ENCODE measurements around the gene PRMT3.

PRMT3 gene

DNA sequence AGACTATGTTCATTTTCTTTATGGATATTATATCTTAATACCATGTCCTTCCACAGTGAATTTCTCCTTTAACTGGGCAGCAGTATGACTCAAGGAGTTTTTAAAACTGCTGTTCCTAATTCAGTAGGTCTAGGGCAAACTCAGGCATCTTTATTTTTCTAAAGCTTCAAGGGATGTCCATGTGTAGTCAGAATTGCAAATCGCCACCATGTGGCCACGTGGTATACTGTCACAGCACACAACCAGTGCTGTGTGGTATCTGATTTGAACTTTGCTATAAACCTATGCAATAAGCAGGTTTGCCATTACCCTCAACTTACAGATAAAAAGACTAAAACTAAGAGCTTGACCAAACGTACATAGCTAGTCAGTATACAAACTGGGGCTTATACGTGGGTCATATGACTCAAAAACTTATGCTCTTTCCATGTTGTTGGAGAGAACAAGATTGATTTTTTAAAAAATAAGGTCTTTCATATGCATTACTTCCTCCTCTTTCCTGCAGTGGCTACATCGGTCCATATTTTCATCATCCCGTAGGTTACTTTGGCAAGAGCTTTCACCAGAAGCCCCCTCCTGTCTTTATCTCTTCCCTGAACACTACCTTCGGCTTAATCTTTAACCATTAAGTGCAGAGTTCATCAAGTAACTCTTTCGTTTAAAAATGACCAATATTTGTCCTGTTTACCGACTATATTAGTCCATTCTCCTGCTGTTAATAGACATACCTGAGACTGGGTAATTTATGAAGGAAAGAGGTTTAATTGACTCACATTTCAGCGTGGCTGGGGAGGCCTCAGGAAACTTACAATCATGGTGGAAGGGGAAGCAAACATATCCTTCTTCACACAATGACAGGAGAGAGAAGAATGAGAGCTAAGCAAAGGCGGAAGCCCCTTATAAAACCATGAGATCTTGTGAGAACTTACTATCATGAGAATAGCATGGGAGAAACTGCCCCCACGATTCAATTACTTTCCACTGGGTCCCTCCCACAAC lies 32.0 kb upstream of the PRMT3 start:
- peaks cover 26% of the 10 kb centered on the region for H3K27me3 Mint-ChIP-seq (ENCODE audit: low read depth, poor library complexity)
- no peak overlapping the region for H3K4me3 Mint-ChIP-seq
- H3K9me3 Mint-ChIP-seq = no peaks in the 10 kb centered on the region
- TF ChIP-seq, protein P1, sequence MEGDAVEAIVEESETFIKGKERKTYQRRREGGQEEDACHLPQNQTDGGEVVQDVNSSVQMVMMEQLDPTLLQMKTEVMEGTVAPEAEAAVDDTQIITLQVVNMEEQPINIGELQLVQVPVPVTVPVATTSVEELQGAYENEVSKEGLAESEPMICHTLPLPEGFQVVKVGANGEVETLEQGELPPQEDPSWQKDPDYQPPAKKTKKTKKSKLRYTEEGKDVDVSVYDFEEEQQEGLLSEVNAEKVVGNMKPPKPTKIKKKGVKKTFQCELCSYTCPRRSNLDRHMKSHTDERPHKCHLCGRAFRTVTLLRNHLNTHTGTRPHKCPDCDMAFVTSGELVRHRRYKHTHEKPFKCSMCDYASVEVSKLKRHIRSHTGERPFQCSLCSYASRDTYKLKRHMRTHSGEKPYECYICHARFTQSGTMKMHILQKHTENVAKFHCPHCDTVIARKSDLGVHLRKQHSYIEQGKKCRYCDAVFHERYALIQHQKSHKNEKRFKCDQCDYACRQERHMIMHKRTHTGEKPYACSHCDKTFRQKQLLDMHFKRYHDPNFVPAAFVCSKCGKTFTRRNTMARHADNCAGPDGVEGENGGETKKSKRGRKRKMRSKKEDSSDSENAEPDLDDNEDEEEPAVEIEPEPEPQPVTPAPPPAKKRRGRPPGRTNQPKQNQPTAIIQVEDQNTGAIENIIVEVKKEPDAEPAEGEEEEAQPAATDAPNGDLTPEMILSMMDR (IDR thresholded peaks at IDR 0.05) = peak; percentile 66
- H3K4me1 Mint-ChIP-seq = peaks cover 5% of the 10 kb centered on the region
- H3K36me3 Mint-ChIP-seq (ENCODE audit: low read depth) = no peaks in the 10 kb centered on the region
- no peak overlapping the region for H3K27ac Mint-ChIP-seq
- peak; percentile 35 for DNase-seq

DNA sequence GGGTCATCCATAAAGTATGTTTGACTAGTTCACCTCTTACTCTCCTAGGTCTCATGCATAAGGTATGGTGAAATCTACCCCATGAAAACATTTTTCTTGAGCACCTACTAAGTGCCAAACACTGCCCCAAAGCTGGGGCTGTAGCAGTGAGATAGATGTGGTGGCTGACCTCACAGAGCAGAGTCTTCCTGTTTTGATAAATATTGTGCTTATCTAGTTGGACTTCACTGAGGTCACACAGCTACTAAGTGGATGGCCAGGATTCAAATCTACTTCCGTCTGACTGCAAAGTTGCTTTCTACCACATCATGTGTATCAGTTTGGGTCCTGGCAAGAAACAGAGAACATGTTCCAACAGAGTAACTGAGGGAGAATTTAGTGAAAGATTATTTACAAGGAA lies 30.4 kb upstream of the PRMT3 start:
- H3K27ac Mint-ChIP-seq = no peak overlapping the region
- H3K4me3 Mint-ChIP-seq = no peak overlapping the region
- TF ChIP-seq, protein P1 (IDR thresholded peaks at IDR 0.05) = no peak
- H3K36me3 Mint-ChIP-seq (ENCODE audit: low read depth) = no peaks in the 10 kb centered on the region
- H3K27me3 Mint-ChIP-seq (ENCODE audit: low read depth, poor library complexity) = peaks cover 27% of the 10 kb centered on the region
- H3K4me1 Mint-ChIP-seq = peaks cover 5% of the 10 kb centered on the region
- DNase-seq = no peak
- no peaks in the 10 kb centered on the region for H3K9me3 Mint-ChIP-seq

DNA sequence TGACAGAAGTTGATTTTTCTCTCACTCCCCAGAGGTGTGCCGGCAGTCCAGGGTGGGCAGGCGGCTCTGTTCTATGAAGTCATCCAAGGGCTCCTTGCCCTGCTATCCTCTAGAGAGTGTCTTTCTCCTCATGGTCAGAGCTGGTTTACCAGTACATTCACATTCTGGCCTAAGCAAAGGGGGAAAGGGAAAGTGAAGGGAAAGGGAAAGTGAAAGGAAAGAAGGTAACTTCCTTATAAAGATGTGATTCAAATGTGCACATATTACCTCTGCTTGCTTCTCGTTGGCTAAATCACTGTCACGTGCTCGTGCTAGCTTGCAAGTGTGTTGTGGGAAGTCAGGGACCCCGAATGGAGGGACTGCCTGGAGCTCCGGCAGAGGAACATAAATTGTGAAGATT lies 26.9 kb upstream of the PRMT3 start:
- TF ChIP-seq, protein P1 (IDR thresholded peaks at IDR 0.05) = no peak
- H3K9me3 Mint-ChIP-seq = no peaks in the 10 kb centered on the region
- peaks cover 41% of the 10 kb centered on the region for H3K27me3 Mint-ChIP-seq (ENCODE audit: low read depth, poor library complexity)
- peaks cover 12% of the 10 kb centered on the region for H3K4me1 Mint-ChIP-seq
- DNase-seq = no peak
- no peak overlapping the region for H3K4me3 Mint-ChIP-seq
- H3K27ac Mint-ChIP-seq = no peak overlapping the region
- no peaks in the 10 kb centered on the region for H3K36me3 Mint-ChIP-seq (ENCODE audit: low read depth)

DNA sequence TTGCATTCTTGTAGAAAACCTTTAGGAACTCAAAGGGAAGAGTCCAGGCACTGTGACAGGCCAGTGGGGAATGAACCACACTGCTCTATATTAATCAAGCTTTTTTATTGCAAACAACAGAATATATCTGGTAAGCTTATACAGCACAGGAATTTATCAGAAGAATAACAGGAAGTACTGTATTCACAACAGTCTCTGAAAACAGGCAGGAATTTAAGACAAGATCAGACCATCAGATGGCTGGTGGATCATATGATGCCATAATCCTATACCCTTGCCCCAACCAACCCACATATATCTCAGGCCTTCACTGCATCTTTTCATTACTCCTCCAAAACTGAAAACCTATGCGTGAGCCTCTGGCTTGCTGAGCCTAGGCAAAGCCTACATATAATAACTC lies 25.0 kb upstream of the PRMT3 start:
- TF ChIP-seq, protein P1 (IDR thresholded peaks at IDR 0.05) = no peak
- H3K4me1 Mint-ChIP-seq = peaks cover 19% of the 10 kb centered on the region
- peaks cover 34% of the 10 kb centered on the region for H3K27me3 Mint-ChIP-seq (ENCODE audit: low read depth, poor library complexity)
- H3K4me3 Mint-ChIP-seq = peak overlapping the region; percentile 86
- H3K36me3 Mint-ChIP-seq (ENCODE audit: low read depth) = no peaks in the 10 kb centered on the region
- no peak for DNase-seq
- no peak overlapping the region for H3K27ac Mint-ChIP-seq
- H3K9me3 Mint-ChIP-seq = no peaks in the 10 kb centered on the region

DNA sequence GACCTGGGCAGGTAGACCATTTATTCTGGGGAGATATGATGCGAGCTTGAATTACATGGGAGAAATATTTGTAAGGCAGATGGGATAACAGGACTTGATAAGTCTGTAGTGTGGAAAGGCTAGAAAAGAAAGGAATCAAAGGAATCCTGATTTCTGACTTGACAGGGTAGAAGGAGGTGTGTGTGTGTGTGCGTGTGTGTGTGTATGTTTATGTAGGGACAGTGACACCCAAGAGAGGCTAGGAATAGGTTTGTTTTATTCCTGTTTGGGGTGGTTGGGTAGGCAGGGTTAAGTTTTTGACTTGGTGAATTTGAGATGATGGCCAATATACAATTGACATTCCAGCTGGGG lies 24.4 kb upstream of the PRMT3 start:
- Mint-ChIP-seq H3K9me3 (no peaks in the 10 kb centered on the region), H3K27ac (no peak overlapping the region), H3K27me3 (ENCODE audit: low read depth, poor library complexity) (peaks cover 29% of the 10 kb centered on the region), H3K4me3 (peak overlapping the region; percentile 86), H3K4me1 (peaks cover 21% of the 10 kb centered on the region), H3K36me3 (ENCODE audit: low read depth) (no peaks in the 10 kb centered on the region)
- TF ChIP-seq, protein P1 (IDR thresholded peaks at IDR 0.05) = no peak
- DNase-seq = no peak
